ENCODE data around the gene IGFBP5. TPM values are rescaled to one million over a fixed set of nuclear protein-coding genes. Genes with fewer than 3 reads are reported as not detected.

The IGFBP5 gene
- total and polyA plus RNA-seq, 4 donors = 2.3 to 43.4 (median 14.4) TPM

DNA sequence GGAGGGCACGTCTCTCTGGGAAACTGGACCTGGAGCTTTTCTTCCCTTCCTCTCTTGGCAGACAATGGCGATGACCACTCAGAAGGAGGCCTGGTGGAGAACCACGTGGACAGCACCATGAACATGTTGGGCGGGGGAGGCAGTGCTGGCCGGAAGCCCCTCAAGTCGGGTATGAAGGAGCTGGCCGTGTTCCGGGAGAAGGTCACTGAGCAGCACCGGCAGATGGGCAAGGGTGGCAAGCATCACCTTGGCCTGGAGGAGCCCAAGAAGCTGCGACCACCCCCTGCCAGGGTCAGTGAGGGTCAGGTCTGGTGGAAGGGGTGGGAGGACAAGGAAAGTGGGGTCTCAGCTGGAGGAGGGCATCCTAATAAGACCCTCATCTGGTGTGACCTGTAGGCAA is 34.9 kb downstream of the IGFBP5 start:
- Histone ChIP-seq H3K27me3 (ENCODE audit: control insufficient read depth in 4 of 4, insufficient read depth in 4 of 4, low read length in 3 of 4) (no peaks in the 10 kb centered on the region), H3K36me3 (ENCODE audit: control insufficient read depth in 4 of 4, insufficient read depth in 3 of 4, low read depth in 1 of 4, low read length in 3 of 4) (peaks cover 0 to 8% (median 6%) of the 10 kb centered on the region in 4 donors), H3K4me1 (ENCODE audit: control insufficient read depth in 4 of 4, insufficient read depth in 4 of 4, low read length in 3 of 4) (peaks cover 1 to 10% (median 6%) of the 10 kb centered on the region in 4 donors), H3K4me3 (ENCODE audit: low read depth in 1 of 3, low read length in 3 of 3) (no peak overlapping the region), H3K9me3 (ENCODE audit: control insufficient read depth in 4 of 4, low read length in 3 of 4) (no peaks in the 10 kb centered on the region), H3K27ac (ENCODE audit: low read depth in 1 of 2, low read length in 2 of 2) (no peak overlapping the region), H3K9ac (ENCODE audit: low read depth in 1 of 2, low read length in 2 of 2) (no peak overlapping the region)
- no peak for DNase-seq (ENCODE audit: low spot score)
- WGBS = 97% methylated on average over 10 of the region's 10 CpGs
- no peak for TF ChIP-seq YY1 (IDR thresholded peaks at IDR 0.05)
- no peak for TF ChIP-seq MAX (IDR thresholded peaks at IDR 0.05)
- no peak for TF ChIP-seq ZBTB33 (IDR thresholded peaks at IDR 0.05)
- no peak for TF ChIP-seq GABPA (IDR thresholded peaks at IDR 0.05 in 1 of 2, conservative IDR thresholded peaks at IDR 0.05 in 1 of 2)
- TF ChIP-seq RXRA (IDR thresholded peaks at IDR 0.05) = no peak
- no peak for TF ChIP-seq CTCF (IDR thresholded peaks at IDR 0.05; ENCODE audit: low read depth, low read length, missing input control)
- TF ChIP-seq NR2F2 (IDR thresholded peaks at IDR 0.05) = no peak
- no peak for TF ChIP-seq SP1 (IDR thresholded peaks at IDR 0.05)
- no peak for TF ChIP-seq RAD21 (IDR thresholded peaks at IDR 0.05)
- TF ChIP-seq EGR1 (IDR thresholded peaks at IDR 0.05; ENCODE audit: low read depth in 2 of 2) = no peak
- TF ChIP-seq HNF4A (conservative IDR thresholded peaks at IDR 0.05) = no peak
- TF ChIP-seq FOXA2 (IDR thresholded peaks at IDR 0.05) = no peak

DNA sequence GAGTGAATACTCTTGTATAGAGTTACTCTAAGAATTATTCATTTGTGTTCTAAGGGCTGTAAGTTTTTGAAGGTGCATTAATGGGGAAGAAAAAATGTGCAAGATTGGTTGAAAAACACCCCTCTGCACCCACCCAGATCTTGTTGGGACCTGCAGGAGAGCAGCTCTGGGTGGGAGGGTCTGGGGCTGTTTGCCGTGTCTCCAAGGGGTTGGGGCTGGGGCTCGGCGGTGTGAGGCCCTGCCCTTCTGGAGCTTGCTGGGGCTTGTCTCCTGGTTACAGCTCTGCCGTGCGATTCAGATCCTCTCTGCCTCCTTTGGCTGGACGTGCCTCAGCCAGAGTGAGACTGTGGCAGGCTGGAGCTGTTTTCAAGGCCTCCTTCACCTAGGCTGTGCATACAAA is 36.1 kb downstream of the IGFBP5 start:
- 92% methylated on average over 6 of the region's 6 CpGs for WGBS
- Histone ChIP-seq H3K9ac (ENCODE audit: low read depth in 1 of 2, low read length in 2 of 2) (no peak overlapping the region), H3K36me3 (ENCODE audit: control insufficient read depth in 4 of 4, insufficient read depth in 3 of 4, low read depth in 1 of 4, low read length in 3 of 4) (peaks cover 0 to 8% (median 6%) of the 10 kb centered on the region in 4 donors), H3K4me1 (ENCODE audit: control insufficient read depth in 4 of 4, insufficient read depth in 4 of 4, low read length in 3 of 4) (peaks cover 1 to 4% (median 3%) of the 10 kb centered on the region in 4 donors), H3K27ac (ENCODE audit: low read depth in 1 of 2, low read length in 2 of 2) (no peak overlapping the region), H3K9me3 (ENCODE audit: control insufficient read depth in 4 of 4, low read length in 3 of 4) (no peaks in the 10 kb centered on the region), H3K27me3 (ENCODE audit: control insufficient read depth in 4 of 4, insufficient read depth in 4 of 4, low read length in 3 of 4) (no peaks in the 10 kb centered on the region), H3K4me3 (ENCODE audit: low read depth in 1 of 3, low read length in 3 of 3) (no peak overlapping the region)
- no peak for DNase-seq (ENCODE audit: low spot score)
- TF ChIP-seq JUND (IDR thresholded peaks at IDR 0.05) (no peak), CTCF (IDR thresholded peaks at IDR 0.05; ENCODE audit: low read depth, low read length, missing input control) (no peak), MAX (IDR thresholded peaks at IDR 0.05) (no peak), HNF4G (IDR thresholded peaks at IDR 0.05) (no peak), GABPA (IDR thresholded peaks at IDR 0.05 in 1 of 2, conservative IDR thresholded peaks at IDR 0.05 in 1 of 2) (no peak), ZBTB33 (IDR thresholded peaks at IDR 0.05) (no peak), RXRA (IDR thresholded peaks at IDR 0.05) (no peak), SP1 (IDR thresholded peaks at IDR 0.05) (no peak), NR2F2 (IDR thresholded peaks at IDR 0.05) (no peak), TAF1 (conservative IDR thresholded peaks at IDR 0.05) (no peak), HNF4A (conservative IDR thresholded peaks at IDR 0.05) (no peak), RAD21 (IDR thresholded peaks at IDR 0.05) (no peak), EGR1 (IDR thresholded peaks at IDR 0.05; ENCODE audit: low read depth in 2 of 2) (no peak), FOXA2 (IDR thresholded peaks at IDR 0.05) (no peak), FOXA1 (IDR thresholded peaks at IDR 0.05) (no peak), YY1 (IDR thresholded peaks at IDR 0.05) (no peak)
- TF ChIP-seq, protein P1, sequence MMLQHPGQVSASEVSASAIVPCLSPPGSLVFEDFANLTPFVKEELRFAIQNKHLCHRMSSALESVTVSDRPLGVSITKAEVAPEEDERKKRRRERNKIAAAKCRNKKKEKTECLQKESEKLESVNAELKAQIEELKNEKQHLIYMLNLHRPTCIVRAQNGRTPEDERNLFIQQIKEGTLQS (IDR thresholded peaks at IDR 0.05) = no peak
- TF ChIP-seq, protein P2, sequence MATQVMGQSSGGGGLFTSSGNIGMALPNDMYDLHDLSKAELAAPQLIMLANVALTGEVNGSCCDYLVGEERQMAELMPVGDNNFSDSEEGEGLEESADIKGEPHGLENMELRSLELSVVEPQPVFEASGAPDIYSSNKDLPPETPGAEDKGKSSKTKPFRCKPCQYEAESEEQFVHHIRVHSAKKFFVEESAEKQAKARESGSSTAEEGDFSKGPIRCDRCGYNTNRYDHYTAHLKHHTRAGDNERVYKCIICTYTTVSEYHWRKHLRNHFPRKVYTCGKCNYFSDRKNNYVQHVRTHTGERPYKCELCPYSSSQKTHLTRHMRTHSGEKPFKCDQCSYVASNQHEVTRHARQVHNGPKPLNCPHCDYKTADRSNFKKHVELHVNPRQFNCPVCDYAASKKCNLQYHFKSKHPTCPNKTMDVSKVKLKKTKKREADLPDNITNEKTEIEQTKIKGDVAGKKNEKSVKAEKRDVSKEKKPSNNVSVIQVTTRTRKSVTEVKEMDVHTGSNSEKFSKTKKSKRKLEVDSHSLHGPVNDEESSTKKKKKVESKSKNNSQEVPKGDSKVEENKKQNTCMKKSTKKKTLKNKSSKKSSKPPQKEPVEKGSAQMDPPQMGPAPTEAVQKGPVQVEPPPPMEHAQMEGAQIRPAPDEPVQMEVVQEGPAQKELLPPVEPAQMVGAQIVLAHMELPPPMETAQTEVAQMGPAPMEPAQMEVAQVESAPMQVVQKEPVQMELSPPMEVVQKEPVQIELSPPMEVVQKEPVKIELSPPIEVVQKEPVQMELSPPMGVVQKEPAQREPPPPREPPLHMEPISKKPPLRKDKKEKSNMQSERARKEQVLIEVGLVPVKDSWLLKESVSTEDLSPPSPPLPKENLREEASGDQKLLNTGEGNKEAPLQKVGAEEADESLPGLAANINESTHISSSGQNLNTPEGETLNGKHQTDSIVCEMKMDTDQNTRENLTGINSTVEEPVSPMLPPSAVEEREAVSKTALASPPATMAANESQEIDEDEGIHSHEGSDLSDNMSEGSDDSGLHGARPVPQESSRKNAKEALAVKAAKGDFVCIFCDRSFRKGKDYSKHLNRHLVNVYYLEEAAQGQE (IDR thresholded peaks at IDR 0.05) = no peak
